ENCODE data around the gene NDRG2.

GRCh38 chr14:21043387-21043973 lies 18.6 kb upstream of the NDRG2 start:
- TF ChIP-seq, protein P1, sequence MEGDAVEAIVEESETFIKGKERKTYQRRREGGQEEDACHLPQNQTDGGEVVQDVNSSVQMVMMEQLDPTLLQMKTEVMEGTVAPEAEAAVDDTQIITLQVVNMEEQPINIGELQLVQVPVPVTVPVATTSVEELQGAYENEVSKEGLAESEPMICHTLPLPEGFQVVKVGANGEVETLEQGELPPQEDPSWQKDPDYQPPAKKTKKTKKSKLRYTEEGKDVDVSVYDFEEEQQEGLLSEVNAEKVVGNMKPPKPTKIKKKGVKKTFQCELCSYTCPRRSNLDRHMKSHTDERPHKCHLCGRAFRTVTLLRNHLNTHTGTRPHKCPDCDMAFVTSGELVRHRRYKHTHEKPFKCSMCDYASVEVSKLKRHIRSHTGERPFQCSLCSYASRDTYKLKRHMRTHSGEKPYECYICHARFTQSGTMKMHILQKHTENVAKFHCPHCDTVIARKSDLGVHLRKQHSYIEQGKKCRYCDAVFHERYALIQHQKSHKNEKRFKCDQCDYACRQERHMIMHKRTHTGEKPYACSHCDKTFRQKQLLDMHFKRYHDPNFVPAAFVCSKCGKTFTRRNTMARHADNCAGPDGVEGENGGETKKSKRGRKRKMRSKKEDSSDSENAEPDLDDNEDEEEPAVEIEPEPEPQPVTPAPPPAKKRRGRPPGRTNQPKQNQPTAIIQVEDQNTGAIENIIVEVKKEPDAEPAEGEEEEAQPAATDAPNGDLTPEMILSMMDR (IDR thresholded peaks at IDR 0.05; ENCODE audit: insufficient read depth, low read length) = no peak
- TF ChIP-seq POLR2AphosphoS5 (IDR thresholded peaks at IDR 0.05; ENCODE audit: low read depth) (no peak), GABPA (IDR thresholded peaks at IDR 0.05; ENCODE audit: low read depth) (no peak), REST (IDR thresholded peaks at IDR 0.05; ENCODE audit: insufficient replicate concordance, low read depth) (no peak), SPI1 (IDR thresholded peaks at IDR 0.05; ENCODE audit: borderline replicate concordance, low read depth) (no peak)

Data from HL-60 (cell line).